Gastrocnemius medialis (tissue), 4 donors: ENCODE data around the gene SDC1.

ENCODE experiments used
- CTCF ChIP-seq, 5 experiments: fragments of 450-650 bp in 3 of 5; fragments of 200-600 bp in 2 of 5; sonication (generic) in 2 of 5; IDR thresholded peaks in 4 of 5; conservative IDR thresholded peaks in 1 of 5; 1 replicate in 4 of 5; 2 replicates in 1 of 5; pipeline ENCODE4 v1.5.1; 2016 to 2019; ENCODE audit warnings: antibody characterized with exemption in 5 of 5, mild to moderate bottlenecking in 3 of 5, moderate library complexity in 3 of 5
- POLR2A ChIP-seq, 2 donors: fragments of 450-650 bp; IDR thresholded peaks; one replicate each; pipeline ENCODE4 v1.6.1; 2017; ENCODE audit warnings: antibody characterized with exemption in 2 of 2, mild to moderate bottlenecking in 2 of 2, moderate library complexity in 2 of 2

GRCh38 chr2:20172273-20173055, 52.5 kb downstream of the SDC1 start:
- TF ChIP-seq CTCF (IDR thresholded peaks at IDR 0.05 in 4 of 5, conservative IDR thresholded peaks at IDR 0.05 in 1 of 5) (no peak), POLR2A (IDR thresholded peaks at IDR 0.05) (no peak)
